GM20431 (cell line): Measurements from ENCODE around the gene HOGA1.
"Not testable (repeated sequence)": the region's sequence is repeated elsewhere in the genome, so short reads cannot be mapped to it uniquely, and the experiment has no call there.

Experiments
- in situ Hi-C: fragments of 300-500 bp; cut with MseI, MboI; formaldehyde crosslinking; loops from one replicate; pipeline ENCODE4 v1.15.0; 2020; ENCODE audit warnings: low sequenced_read_pairs; ENCODE audit not compliant: unreplicated experiment

Gene HOGA1

GRCh38 chr10:97553575-97554031, 30.6 kb upstream of the HOGA1 start:
- in situ Hi-C loops = no loop called here

- in situ Hi-C loops = not testable (repeated sequence)
Observed at GRCh38 chr10:97554336-97554735, 29.9 kb upstream of the HOGA1 start.

- in situ Hi-C loops = not testable (repeated sequence)
Observed at GRCh38 chr10:97555541-97555940, 28.6 kb upstream of the HOGA1 start.

- in situ Hi-C loops = not testable (repeated sequence)
Observed at GRCh38 chr10:97560731-97561381, 23.3 kb upstream of the HOGA1 start.

- in situ Hi-C loops = not testable (repeated sequence)
Observed at GRCh38 chr10:97561386-97562077, 22.7 kb upstream of the HOGA1 start.

GRCh38 chr10:97562329-97562728, 21.9 kb upstream of the HOGA1 start:
- in situ Hi-C loops = not testable (repeated sequence)

GRCh38 chr10:97563337-97563736, 20.9 kb upstream of the HOGA1 start:
- in situ Hi-C loops = no loop called here

GRCh38 chr10:97564776-97565175, 19.4 kb upstream of the HOGA1 start:
- in situ Hi-C loops = no loop called here

- in situ Hi-C loops = no loop called here
Observed at GRCh38 chr10:97566336-97566996, 17.7 kb upstream of the HOGA1 start.

- in situ Hi-C loops = no loop called here
Observed at GRCh38 chr10:97567891-97568290, 16.3 kb upstream of the HOGA1 start.

- in situ Hi-C loops = no loop called here
Observed at GRCh38 chr10:97570146-97570788, 13.9 kb upstream of the HOGA1 start.

GRCh38 chr10:97570789-97571471, 13.3 kb upstream of the HOGA1 start:
- in situ Hi-C loops = no loop called here

- in situ Hi-C loops = no loop called here
Observed at GRCh38 chr10:97571622-97572021, 12.6 kb upstream of the HOGA1 start.

GRCh38 chr10:97572214-97572989, 11.8 kb upstream of the HOGA1 start, which contains the start of gene ANKRD2:
ANKRD2 (plus strand) TSS chr10:97572779; CDS start chr10:97572789, 10 bp downstream.
- in situ Hi-C loops = no loop called here

- in situ Hi-C loops = no loop called here
Observed at GRCh38 chr10:97573021-97573420, 11.2 kb upstream of the HOGA1 start.

GRCh38 chr10:97573672-97574071, 10.5 kb upstream of the HOGA1 start:
- in situ Hi-C loops = no loop called here

GRCh38 chr10:97574374-97575126, 9.6 kb upstream of the HOGA1 start:
- in situ Hi-C loops = no loop called here

- in situ Hi-C loops = no loop called here
Observed at GRCh38 chr10:97575127-97575668, 9.0 kb upstream of the HOGA1 start.
